GM12874 (cell line): ENCODE data around the gene RAD51B.

Source experiments
- TF ChIP-seq, protein P1 (sequence below): IDR thresholded peaks from 2 replicates; pipeline ENCODE4 v1.5.1; 2011; ENCODE audit warnings: low read depth, mild to moderate bottlenecking, control low read depth, low read length, moderate library complexity; ENCODE audit not compliant: insufficient read depth

RAD51B gene

DNA sequence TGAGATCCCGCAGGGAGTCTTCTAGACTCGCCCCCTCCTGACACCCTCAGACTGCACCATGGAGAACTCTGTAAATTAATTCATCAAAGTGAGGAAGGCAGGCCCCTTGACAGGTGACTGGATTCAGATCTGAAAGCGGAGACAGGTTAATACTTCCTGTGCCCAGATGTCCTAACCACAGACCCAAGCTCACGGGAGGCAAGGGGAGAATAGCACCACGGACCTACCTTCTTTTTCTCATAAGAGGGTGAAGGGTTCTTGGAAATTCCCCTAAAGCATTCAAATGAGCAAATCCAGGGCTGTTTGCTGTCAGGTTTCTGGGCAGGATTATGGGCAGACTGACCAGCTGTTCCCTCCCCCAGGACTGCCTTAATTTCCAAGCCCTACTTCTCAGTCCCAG, 803.3 kb downstream of the RAD51B start:
- TF ChIP-seq, protein P1, sequence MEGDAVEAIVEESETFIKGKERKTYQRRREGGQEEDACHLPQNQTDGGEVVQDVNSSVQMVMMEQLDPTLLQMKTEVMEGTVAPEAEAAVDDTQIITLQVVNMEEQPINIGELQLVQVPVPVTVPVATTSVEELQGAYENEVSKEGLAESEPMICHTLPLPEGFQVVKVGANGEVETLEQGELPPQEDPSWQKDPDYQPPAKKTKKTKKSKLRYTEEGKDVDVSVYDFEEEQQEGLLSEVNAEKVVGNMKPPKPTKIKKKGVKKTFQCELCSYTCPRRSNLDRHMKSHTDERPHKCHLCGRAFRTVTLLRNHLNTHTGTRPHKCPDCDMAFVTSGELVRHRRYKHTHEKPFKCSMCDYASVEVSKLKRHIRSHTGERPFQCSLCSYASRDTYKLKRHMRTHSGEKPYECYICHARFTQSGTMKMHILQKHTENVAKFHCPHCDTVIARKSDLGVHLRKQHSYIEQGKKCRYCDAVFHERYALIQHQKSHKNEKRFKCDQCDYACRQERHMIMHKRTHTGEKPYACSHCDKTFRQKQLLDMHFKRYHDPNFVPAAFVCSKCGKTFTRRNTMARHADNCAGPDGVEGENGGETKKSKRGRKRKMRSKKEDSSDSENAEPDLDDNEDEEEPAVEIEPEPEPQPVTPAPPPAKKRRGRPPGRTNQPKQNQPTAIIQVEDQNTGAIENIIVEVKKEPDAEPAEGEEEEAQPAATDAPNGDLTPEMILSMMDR, result no peak

GRCh38 chr14:68623307-68623706, 803.7 kb downstream of the RAD51B start:
- TF ChIP-seq, protein P1, result no peak

DNA sequence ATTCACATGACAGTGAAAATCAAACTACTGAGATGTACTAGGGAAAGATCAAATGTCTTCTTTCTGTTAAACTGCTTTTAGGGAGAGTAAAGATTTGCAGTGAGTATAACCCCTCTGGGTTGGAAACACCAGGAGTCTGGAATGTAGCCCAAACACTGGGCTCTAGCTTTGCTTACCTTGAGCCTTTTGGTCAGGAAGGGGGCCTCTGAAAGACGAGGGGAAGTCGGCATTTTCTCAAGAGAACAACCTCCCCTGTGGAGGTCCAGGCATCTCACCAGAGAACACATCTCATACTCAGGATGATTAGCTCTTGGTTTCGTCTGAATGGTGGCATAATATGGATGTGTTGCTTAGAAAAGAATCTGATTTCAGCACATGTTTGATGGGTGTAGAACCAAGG, 804.2 kb downstream of the RAD51B start:
- TF ChIP-seq, protein P1, result no peak

- TF ChIP-seq, protein P1, result no peak
Observed at GRCh38 chr14:68624541-68625220, 805.1 kb downstream of the RAD51B start.

DNA sequence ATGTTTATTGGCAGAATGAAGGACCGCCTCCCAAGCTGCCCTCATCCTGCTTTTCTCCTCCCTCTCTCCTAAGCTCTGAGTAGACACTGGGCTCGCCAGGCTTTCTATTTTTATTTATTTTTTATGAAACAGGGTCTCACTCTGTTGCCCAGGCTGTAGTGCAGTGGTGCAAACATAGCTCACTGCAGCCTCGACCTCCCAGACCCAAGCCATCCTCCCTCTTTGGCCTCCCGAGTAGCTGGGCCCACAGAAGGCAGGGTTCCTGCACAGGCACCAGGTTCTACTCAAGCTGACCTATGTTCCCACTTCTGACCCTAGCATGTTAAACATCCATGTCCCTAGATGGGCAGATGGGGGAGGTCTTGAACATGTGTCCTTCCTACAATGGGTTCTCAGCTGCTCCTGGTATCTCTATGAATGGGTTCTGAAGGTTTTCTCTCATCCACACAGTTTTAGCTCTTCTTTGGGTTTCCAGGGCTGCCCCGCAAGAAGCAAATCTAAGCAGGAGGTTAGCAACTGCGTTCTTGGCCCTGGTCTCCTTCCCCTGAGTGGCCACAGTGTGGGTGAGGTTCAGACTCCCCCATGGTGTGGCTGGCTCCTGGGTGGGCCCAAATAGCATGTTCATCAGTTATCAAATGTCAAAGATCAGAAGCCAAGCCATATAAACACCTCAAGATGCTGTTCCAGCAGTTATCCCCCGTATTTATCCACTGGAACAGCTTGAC, 805.9 kb downstream of the RAD51B start:
- TF ChIP-seq, protein P1, result no peak

GRCh38 chr14:68626386-68626785, 806.8 kb downstream of the RAD51B start:
- TF ChIP-seq, protein P1, result no peak

DNA sequence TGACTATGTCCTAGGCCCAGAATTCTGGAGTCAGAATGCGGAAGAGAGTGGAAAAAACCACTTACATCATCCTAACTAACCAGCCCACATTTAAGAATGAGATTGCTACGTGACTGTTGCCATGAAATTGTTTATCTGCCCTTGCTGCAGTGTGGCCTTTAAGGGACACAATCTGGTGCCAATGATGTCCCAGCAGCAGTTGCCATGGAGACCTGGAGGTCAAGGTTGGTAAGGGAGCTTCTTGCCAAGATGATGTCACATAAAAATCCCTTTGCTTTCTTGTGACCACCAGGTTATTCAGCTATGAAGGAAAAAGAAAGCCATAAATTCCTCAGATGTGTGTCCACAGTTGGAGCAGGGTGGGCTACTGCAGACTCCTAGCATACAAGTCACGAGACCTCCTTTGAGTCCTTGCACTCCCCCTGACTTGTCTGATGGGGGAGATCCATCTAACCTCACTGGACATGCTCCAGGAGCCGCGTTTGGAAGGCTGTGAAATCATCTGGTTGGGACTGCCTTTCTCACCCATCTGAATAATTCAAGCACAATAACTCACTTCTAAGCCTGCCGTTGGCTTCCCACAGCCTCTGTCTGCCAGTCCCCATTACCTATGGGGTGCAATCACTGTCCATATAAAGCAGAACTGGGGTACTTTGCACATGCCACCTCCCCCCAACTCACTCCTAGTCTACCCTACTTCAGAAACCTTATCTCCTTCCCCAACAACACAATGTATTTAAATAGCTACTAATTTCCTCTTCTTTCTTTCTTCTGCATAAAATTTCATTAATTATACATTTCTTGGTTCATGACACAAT, 807.7 kb downstream of the RAD51B start:
- TF ChIP-seq, protein P1, result no peak
